Fibroblast of lung (primary cell): Measurements from ENCODE around the gene CHD6. TPM values are rescaled to one million over a fixed set of nuclear protein-coding genes. Genes with fewer than 3 reads are reported as not detected.

Experiments used
- DNase-seq, 2 donors: peaks; one replicate each; pipeline versions ENCODE4 v3.0.0 to v3.0.0-alpha.2; 2010; ENCODE audit warnings: low read depth in 2 of 2
- H2AFZ ChIP-seq: 2 replicates; pipeline ENCODE4 v1.5.1; 2012; ENCODE audit warnings: low read length, control low read depth, inconsistent platforms
- H3K27ac ChIP-seq: 2 replicates; pipeline ENCODE4 v1.5.1; 2011; ENCODE audit warnings: low read length, control low read depth; ENCODE audit not compliant: insufficient read depth
- H3K27me3 ChIP-seq: 2 replicates; pipeline ENCODE4 v1.5.1; 2011; ENCODE audit warnings: mild to moderate bottlenecking, low read length; ENCODE audit not compliant: control insufficient read depth, insufficient read depth
- H3K36me3 ChIP-seq: 2 replicates; pipeline ENCODE4 v1.5.1; 2011; ENCODE audit warnings: low read length; ENCODE audit not compliant: control insufficient read depth, insufficient read depth
- H3K4me1 ChIP-seq: 2 replicates; pipeline ENCODE4 v1.5.1; 2011; ENCODE audit warnings: low read length; ENCODE audit not compliant: control insufficient read depth, insufficient read depth; ENCODE audit errors: extremely low read depth
- H3K4me2 ChIP-seq: 2 replicates; pipeline ENCODE4 v1.5.1; 2011; ENCODE audit warnings: low read length, control low read depth; ENCODE audit not compliant: insufficient read depth; ENCODE audit errors: extremely low read depth
- H3K4me3 ChIP-seq, 4 experiments: fragments of 200-600 bp in 1 of 4; sonication (generic) in 1 of 4; replicated peaks in 1 of 4; 2 replicates each; pipeline ENCODE4 v1.5.1; 2011 to 2016; ENCODE audit warnings: low read length in 4 of 4, low read depth in 3 of 4, mild to moderate bottlenecking in 3 of 4, control low read depth in 2 of 4, inconsistent platforms in 1 of 4, mixed read lengths in 1 of 4; ENCODE audit not compliant: insufficient read depth in 1 of 4; ENCODE audit errors: control extremely low read depth in 1 of 4
- H3K79me2 ChIP-seq: 2 replicates; pipeline ENCODE4 v1.5.1; 2012; ENCODE audit warnings: mild to moderate bottlenecking, low read length, inconsistent platforms; ENCODE audit not compliant: control insufficient read depth, insufficient read depth
- H3K9ac ChIP-seq: 2 replicates; pipeline ENCODE4 v1.5.1; 2011; ENCODE audit warnings: mild to moderate bottlenecking, low read length, control low read depth; ENCODE audit not compliant: insufficient read depth
- H3K9me3 ChIP-seq: 2 replicates; pipeline ENCODE4 v1.5.1; 2012; ENCODE audit warnings: low read depth, low read length; ENCODE audit not compliant: control insufficient read depth, insufficient read depth
- H4K20me1 ChIP-seq: 2 replicates; pipeline ENCODE4 v1.5.1; 2011; ENCODE audit warnings: low read length; ENCODE audit not compliant: control insufficient read depth, insufficient read depth; ENCODE audit errors: extremely low read depth
- CTCF ChIP-seq, 2 donors: IDR thresholded peaks in 1 of 2; conservative IDR thresholded peaks in 1 of 2; 1 replicate in 1 of 2; 2 replicates in 1 of 2; pipeline ENCODE4 v1.5.1; 2011 to 2012; ENCODE audit warnings: low read length in 2 of 2, control low read depth in 1 of 2, inconsistent platforms in 1 of 2, low read depth in 1 of 2, mild to moderate bottlenecking in 1 of 2
- EZH2 ChIP-seq: IDR thresholded peaks from 2 replicates; pipeline ENCODE4 v1.5.1; 2012; ENCODE audit warnings: low read length, control low read depth, mild to moderate bottlenecking; ENCODE audit errors: missing control alignments
- polyA plus RNA-seq, 2 donors: library from polyadenylated mRNA; depleted of rRNA in 1 of 2; stranded (reverse) in 1 of 2; unstranded in 1 of 2; fragments of >200 nt; gene quantifications; 2 replicates each; pipeline ENCODE4 v1.2.1, GENCODE V29; 2011 to 2012; ENCODE audit warnings: missing spikeins in 1 of 2
- total RNA-seq: library from RNA; depleted of rRNA; stranded (reverse); fragments of >200 nt; gene quantifications from 2 replicates; pipeline ENCODE4 v1.2.1, GENCODE V29; 2014

Gene CHD6
- total and polyA plus RNA-seq, 2 donors (not counting 1 experiment from before 2014, with no cell fraction given): 13.4 to 25.9 TPM

GRCh38 chr20:41601742-41602141 is 16.4 kb downstream of the CHD6 start:
- no peak overlapping the region for H3K27ac ChIP-seq
- peaks cover 8% of the 10 kb centered on the region for H3K79me2 ChIP-seq
- TF ChIP-seq EZH2: no peak
- TF ChIP-seq CTCF (conservative IDR thresholded peaks at IDR 0.05 in 1 of 2, IDR thresholded peaks at IDR 0.05 in 1 of 2; ENCODE audit: low read depth in 1 of 2, low read length in 2 of 2): no peak
- peaks cover 2% of the 10 kb centered on the region for H4K20me1 ChIP-seq
- H3K36me3 ChIP-seq: no peaks in the 10 kb centered on the region
- H2AFZ ChIP-seq: no peak overlapping the region
- H3K4me3 ChIP-seq: no peak overlapping the region
- no peaks in the 10 kb centered on the region for H3K9me3 ChIP-seq
- H3K9ac ChIP-seq: no peak overlapping the region
- no peaks in the 10 kb centered on the region for H3K27me3 ChIP-seq
- no peaks in the 10 kb centered on the region for H3K4me1 ChIP-seq
- no peak overlapping the region for H3K4me2 ChIP-seq
- no peak for DNase-seq

GRCh38 chr20:41600926-41601631 is 17.1 kb downstream of the CHD6 start:
- no peaks in the 10 kb centered on the region for H3K27me3 ChIP-seq
- H3K9ac ChIP-seq: no peak overlapping the region
- H3K4me1 ChIP-seq: no peaks in the 10 kb centered on the region
- H4K20me1 ChIP-seq: peaks cover 2% of the 10 kb centered on the region
- H3K27ac ChIP-seq: no peak overlapping the region
- DNase-seq: no peak
- no peak overlapping the region for H2AFZ ChIP-seq
- TF ChIP-seq CTCF (conservative IDR thresholded peaks at IDR 0.05 in 1 of 2, IDR thresholded peaks at IDR 0.05 in 1 of 2; ENCODE audit: low read depth in 1 of 2, low read length in 2 of 2) (no peak), EZH2 (no peak)
- no peaks in the 10 kb centered on the region for H3K36me3 ChIP-seq
- no peak overlapping the region for H3K4me3 ChIP-seq
- H3K9me3 ChIP-seq: no peaks in the 10 kb centered on the region
- peaks cover 9% of the 10 kb centered on the region for H3K79me2 ChIP-seq
- no peak overlapping the region for H3K4me2 ChIP-seq

GRCh38 chr20:41599699-41600104 is 18.5 kb downstream of the CHD6 start:
- no peak overlapping the region for H3K27ac ChIP-seq
- no peak overlapping the region for H3K4me2 ChIP-seq
- no peaks in the 10 kb centered on the region for H3K4me1 ChIP-seq
- no peaks in the 10 kb centered on the region for H4K20me1 ChIP-seq
- no peak overlapping the region for H3K4me3 ChIP-seq
- H3K79me2 ChIP-seq: peaks cover 9% of the 10 kb centered on the region
- TF ChIP-seq CTCF (conservative IDR thresholded peaks at IDR 0.05 in 1 of 2, IDR thresholded peaks at IDR 0.05 in 1 of 2; ENCODE audit: low read depth in 1 of 2, low read length in 2 of 2) (no peak), EZH2 (no peak)
- H3K27me3 ChIP-seq: no peaks in the 10 kb centered on the region
- no peaks in the 10 kb centered on the region for H3K36me3 ChIP-seq
- H2AFZ ChIP-seq: no peak overlapping the region
- no peaks in the 10 kb centered on the region for H3K9me3 ChIP-seq
- DNase-seq: peak in 1 of 2 donors; percentile 6
- H3K9ac ChIP-seq: no peak overlapping the region
